Measurements from ENCODE around the gene WRAP53. TPM values are rescaled to one million over a fixed set of nuclear protein-coding genes. Genes with fewer than 3 reads are reported as not detected.

Gene WRAP53
- total RNA-seq, 4 donors from 2014 or later, result 3.5 to 6.8 (median 4.3) TPM

GRCh38 chr17:7667656-7668406 lies 20.4 kb upstream of the WRAP53 start:
- no peak for TF ChIP-seq CTCF (IDR thresholded peaks at IDR 0.05)
- ATAC-seq (ENCODE audit: low FRiP score) (no peak), DNase-seq (ENCODE audit: low spot score) (no peak)

GRCh38 chr17:7668482-7668881 lies 19.8 kb upstream of the WRAP53 start:
- ATAC-seq (ENCODE audit: low FRiP score) (no peak), DNase-seq (ENCODE audit: low spot score) (no peak)
- no peak for TF ChIP-seq CTCF (IDR thresholded peaks at IDR 0.05)

- DNase-seq (ENCODE audit: low spot score), result no peak
- TF ChIP-seq CTCF (IDR thresholded peaks at IDR 0.05), result no peak
- no peak for ATAC-seq (ENCODE audit: low FRiP score)
Measured at GRCh38 chr17:7673239-7673638, 15.0 kb upstream of the WRAP53 start.

- no peak for DNase-seq (ENCODE audit: low spot score)
- no peak for TF ChIP-seq CTCF (IDR thresholded peaks at IDR 0.05)
- no peak for ATAC-seq (ENCODE audit: low FRiP score)
Measured at GRCh38 chr17:7674934-7675333, 13.3 kb upstream of the WRAP53 start.

GRCh38 chr17:7676533-7676932 lies 11.7 kb upstream of the WRAP53 start:
- no peak for TF ChIP-seq CTCF (IDR thresholded peaks at IDR 0.05)

GRCh38 chr17:7677388-7678067 lies 10.7 kb upstream of the WRAP53 start:
- no peak for TF ChIP-seq CTCF (IDR thresholded peaks at IDR 0.05)
- no peak for DNase-seq (ENCODE audit: low spot score)

More at GRCh38 chr17:7676533-7676932, 11.7 kb upstream of the WRAP53 start:
- DNase-seq (ENCODE audit: low spot score) (no peak), ATAC-seq (ENCODE audit: low FRiP score) (no peak)

More at GRCh38 chr17:7677388-7678067, 10.7 kb upstream of the WRAP53 start:
- no peak for ATAC-seq (ENCODE audit: low FRiP score)
